NCI-H524 (cell line): ENCODE results near the gene SH2D4B.

Experiments
- DNase-seq, 2 experiments: peaks; one replicate each; lab custom pipeline; 2025; lab: John Stamatoyannopoulos, UW

The SH2D4B gene

DNA sequence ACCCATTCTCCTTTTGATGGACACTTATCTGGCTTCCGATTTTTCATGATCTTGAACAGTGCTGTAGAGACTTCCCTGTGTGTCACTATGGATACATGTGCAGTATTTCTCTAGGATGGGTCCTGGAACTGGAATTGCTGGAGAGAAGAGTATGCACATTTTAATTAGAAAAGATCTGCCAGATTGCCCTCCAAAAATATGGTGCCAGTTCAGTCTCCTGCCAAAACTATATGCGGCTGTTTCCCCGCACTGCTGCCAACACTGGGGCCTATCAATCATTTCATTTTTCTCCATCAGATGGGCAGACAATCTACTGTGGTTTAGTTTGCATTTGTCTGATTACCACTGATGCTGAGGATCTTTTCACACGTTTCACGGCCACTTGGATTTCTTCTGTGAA is 105.0 kb downstream of the SH2D4B start:
- DNase-seq = no peak

DNA sequence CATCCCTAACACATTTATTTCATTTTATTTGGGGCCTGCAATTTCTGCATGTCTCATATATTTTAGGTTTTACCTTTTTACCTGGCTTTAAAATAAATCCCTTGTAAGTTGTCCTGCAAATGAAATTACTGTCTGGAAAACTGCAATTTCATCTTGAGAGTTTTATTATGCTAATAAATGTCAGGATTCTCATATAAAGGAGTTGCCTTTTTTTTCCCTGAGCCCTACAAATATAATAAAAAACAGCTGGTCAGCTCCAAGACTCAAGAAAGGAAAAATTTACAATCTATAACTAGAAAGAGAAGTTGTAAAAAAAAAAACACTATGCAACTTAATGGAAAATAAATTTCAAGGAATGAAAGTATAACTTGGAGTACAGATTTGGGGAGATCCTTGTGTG is 108.7 kb downstream of the SH2D4B start:
- no peak for DNase-seq

DNA sequence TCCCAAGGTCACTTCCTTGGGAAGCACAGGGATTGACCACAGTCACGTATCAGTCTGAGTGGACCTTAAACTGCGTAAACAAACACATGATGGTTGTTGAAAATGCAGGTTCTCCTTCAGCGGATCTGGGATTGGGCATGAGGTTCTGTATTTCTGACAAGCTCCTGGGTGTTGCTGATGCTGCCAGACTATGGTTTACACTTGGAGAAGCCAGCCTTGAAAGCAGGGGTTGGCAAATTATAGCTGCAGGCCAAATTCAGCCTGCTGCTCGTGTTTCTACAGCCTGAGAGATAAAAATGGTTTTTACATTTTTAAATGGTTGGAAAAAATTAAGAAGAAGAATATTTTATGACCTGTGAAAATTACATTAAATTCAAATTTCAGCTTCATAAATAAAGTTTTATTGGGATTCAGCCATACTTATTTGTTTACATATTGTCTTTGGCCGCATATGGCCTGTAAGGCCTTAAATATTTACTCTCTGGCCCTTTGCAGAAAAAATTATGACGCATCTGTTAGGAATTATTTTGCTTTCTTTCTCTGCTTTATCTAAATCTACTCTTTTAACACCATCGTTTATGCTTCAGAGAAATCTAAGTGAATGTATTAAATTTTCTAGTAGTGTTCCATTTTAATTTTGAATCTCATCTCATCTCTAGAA is 109.6 kb downstream of the SH2D4B start:
- DNase-seq = no peak

DNA sequence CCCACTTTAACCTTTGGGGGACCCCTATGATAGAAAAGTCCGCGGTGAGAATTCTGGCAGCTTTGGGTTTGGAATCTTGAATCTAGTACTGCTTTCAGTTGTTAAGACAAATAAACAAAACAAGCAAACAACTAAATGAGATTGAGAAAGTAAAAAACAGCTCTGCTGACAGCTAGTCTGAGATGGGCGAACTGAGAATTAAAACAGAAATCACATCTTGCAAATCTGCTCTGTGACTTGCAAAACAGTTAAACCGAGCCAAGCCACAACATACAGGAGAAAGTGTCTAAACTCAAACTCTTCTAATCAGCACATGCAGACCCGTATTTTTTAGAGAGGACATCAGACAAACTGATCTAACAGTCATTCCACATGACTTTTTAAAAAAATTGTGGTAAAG is 110.4 kb downstream of the SH2D4B start:
- no peak for DNase-seq

DNA sequence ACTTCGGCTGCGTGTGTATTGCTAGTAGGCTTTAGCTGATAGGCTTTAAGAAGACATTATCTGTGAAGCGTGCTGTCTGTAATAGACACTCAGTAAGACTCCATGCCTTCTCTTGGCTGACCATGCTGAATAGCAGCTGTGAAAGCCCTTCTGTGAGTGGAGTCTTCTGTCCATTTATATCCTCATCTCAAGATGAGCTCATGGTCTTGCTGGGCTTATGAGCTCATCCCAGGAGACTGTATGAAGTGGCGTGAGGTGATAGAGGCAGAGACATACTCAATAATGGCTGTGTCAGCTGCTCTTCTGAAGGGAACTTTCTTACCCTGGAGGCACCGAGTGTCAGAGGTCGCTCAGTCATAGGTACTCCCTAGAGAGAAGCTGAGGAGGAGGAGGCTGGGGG is 111.5 kb downstream of the SH2D4B start:
- no peak for DNase-seq

DNA sequence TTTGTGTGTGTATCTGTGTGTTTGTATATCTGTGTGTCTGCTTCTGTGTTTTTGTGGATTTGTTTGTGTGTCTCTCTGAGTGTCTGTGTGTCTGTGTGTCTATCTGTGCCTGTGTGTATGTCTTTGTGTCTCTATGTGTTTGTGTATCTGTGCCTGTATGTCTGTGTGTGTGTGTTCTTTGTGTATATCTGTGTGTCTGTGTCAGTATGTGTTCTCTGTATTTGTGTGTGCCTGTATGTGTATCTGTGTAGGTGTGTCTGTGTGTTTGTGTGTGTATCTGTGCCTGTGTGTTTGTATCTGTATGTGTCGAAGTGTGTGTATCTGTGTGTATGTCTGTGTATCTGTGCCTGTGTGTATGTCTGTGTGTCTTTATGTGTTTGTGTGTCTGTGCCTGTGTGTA is 118.2 kb downstream of the SH2D4B start:
- DNase-seq = no peak

DNA sequence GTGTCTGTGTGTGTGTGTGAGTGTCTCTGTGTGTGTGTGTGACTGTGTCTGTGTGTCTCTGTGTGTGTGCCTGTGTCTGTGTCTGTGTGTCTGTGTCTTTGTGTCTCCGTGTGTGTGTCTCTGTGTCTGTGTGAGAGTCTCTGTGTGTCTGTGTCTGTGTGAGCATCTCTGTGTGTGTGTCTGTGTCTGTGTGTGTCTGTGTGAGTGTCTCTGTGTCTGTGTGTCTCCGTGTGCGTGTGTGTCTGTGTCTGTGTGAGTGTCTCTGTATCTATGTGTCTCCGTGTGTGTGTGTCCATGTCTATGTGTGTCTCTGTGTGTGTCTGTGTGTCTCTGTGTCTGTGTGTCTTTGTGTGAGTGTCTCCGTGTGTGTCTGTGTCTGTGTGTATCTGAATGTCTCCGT is 120.4 kb downstream of the SH2D4B start:
- no peak for DNase-seq

DNA sequence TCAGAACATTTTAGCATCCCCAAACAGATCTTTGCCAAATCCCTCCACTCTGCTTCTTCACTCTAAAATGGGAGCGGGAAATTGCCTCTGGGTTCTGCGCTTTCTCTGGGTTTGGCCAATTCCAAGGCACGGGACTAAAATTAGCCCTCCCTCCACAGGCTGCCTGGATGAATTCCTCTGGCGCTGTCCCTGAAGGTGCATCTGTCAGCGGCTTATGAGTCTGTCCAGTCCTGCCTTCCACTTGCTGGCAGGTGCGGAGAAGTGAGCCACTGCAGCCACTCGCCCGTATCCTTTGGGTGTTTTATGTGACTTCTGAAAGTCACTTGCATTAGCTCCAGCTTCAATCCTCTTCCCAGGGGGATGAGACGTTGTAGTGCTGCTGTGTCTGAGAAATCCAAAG is 121.6 kb downstream of the SH2D4B start:
- no peak for DNase-seq

DNA sequence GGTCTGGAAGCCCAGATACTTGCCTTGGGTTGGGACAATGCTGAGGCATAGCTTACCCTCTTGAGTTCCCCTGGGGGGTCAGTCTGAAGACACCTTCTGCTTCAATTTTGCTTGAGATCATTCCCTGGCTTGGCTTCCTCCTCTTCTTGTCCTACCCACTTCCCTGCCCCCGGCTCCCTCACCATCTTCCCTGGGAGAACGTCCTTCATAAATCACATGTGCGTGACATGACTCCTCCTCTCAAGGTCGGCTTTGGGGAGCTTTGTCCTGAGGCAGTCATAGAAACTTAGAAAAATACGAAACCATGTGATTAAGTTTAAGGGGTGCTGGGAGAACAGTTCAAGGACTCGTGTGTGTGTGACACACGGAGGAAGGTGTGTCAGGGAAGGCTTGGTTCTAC is 122.6 kb downstream of the SH2D4B start:
- DNase-seq = no peak

DNA sequence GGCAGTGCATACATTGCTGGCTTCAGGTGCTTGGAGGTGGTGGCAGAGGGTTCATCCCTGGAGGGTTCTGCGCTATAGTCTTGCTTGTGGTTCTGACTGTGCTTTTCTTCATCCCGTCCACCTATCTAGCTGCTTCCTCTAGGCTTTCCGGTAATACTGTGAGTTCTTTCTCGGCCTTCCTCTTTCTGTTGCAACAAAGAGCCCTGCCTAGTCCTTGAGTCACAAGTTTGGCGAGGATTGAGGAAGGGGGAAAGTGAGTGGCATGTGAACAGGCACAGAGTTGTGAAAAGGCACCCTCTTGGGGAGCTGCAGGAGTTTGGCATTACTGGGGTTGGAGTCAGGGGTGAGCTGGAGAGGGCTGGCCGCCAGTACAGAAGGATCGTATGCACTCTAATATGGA is 123.0 kb downstream of the SH2D4B start:
- no peak for DNase-seq

DNA sequence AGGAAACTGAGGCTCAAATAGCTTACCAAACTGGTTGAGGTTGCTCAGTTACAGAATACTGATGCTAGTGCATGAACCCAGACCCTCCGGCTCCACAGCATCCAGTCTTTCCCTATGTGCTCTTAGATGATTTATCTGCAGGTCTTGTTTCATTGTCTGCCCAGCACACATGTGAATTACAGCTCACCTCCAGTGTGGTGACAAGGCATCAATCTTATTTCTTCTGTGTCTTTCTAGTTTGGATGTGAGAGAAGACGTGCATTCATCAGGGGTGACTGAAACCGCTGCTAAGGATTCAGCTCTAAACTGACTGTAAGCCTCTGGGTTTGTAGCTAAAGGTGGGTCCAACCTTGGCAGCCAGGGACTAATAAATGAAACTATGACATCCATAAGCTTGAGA is 123.8 kb downstream of the SH2D4B start:
- no peak for DNase-seq

DNA sequence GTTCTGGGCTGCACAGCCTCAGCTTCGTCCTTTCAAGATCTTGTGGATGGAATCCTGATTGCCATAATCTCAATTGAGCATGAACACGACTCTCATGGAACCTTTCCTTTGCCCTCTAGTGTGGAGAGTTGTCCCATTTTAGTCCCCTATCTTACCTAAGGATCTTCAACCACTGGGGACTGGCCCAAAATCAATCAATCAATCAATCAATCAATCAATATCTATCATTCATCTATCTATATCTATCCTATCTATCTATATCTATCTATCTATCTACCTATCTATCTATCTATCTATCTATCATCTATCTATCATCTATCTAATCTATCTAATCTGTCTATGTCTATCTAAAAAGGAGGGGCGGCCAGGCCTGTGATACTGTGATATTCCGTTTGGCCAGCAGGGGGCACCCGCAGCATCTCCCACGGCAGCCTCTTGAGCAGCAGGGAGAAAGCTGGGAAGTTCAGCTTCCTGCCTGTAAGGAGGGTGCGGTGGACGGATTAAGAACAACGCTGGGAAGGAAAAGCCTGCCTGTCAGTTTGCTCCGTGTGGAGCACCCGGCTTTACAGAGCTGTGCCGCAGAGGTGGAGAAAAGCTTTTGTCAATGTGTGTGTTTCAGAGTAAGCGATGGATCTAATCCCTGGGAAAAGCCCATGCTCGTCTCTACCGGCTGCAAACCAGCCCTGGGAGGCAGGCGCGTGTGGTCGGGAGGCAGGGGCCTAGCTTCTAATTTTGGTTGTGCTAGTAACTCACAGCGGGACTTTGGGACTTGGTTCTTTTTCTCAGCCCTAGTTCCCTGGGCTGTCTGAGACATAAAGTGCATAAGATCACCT is 124.9 kb downstream of the SH2D4B start:
- peak; percentile 53 to 74 for DNase-seq

DNA sequence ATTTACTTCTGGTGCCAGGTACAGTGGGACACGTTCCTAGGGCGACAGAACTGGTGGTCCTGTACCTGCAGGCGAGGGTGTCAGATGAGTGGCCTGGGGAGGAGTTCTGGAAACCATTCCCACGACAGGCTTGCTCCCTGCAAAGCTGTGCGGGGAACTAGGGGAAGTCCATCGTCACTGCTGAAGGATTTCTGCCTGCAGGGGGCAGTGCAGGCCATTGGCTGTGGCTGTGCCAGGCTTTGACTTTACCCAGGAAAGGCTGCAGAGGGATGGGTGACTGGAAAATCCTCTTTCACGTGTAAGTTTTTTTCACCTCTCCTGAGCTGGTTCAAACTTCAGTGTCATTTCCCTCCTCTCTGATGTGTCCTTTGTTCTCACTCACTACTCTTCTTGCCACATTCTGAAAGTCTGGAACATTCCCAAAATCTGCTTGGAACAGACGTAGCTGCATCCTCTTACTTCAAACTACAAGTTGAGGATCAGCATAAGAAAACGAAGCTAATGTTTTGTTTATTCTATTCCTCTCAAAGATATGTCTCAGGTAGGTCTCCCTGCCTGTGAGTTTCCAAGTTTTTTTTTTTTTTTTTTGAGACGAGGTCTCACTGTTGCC is 126.5 kb downstream of the SH2D4B start:
- DNase-seq = peak; percentile 9 to 61

DNA sequence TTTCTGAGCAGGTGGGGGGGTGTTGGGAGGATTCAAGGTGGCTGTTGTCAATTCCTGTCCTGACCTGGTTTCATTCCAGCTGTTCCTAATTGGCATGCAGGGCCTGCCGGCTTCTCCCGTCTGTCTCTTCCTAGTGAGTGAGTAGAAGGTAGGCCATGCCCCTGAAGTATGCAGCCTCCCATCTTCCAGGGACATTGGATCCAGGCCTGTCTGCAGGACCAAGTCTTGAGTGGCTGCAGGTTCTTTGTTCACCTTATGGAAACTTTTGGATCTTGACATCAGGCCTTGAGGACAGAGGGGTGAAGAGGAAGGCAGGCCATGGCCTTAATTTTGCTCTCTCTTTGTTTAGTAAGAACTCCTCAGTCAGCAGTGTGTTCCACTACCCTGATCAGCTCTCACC is 131.8 kb downstream of the SH2D4B start:
- no peak for DNase-seq

DNA sequence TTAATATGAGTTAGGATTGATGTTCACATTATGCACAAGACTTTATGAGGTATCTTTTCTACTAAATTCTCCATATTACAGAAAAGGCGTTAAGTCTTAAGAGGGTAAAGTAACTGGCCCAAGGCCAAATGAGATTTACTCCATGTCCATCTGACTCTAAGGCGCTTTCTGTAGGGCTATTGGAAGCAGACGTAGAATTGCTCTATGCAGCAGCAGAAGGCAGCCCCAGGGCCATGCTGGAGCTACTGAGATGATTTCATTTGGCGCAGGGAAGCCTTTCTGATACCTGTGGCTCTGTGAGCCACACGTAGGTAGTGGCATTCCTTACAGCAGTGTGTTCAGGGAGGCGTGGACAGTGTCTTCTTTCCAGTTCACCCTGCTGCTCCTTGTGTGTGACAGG is 133.1 kb downstream of the SH2D4B start:
- peak; percentile 32 to 58 for DNase-seq

DNA sequence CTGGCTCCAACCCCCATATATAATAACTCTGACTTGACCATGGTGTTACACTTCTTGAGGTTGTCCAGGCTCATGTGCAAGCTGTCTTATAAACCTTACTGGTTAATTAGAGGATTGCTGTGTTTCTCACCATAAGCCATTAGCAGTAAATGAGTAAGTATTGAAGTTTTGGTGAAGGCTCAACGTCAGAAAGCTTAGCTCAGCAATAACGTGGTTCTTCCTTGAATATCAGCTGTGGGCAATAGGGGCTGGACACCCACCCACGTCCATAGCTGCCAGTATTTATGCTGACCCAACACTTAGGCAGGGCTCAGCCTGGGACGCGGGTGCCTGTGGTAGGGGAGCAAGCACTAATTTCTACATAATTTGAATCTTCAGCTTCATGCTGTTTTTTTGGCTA is 134.1 kb downstream of the SH2D4B start:
- no peak for DNase-seq

DNA sequence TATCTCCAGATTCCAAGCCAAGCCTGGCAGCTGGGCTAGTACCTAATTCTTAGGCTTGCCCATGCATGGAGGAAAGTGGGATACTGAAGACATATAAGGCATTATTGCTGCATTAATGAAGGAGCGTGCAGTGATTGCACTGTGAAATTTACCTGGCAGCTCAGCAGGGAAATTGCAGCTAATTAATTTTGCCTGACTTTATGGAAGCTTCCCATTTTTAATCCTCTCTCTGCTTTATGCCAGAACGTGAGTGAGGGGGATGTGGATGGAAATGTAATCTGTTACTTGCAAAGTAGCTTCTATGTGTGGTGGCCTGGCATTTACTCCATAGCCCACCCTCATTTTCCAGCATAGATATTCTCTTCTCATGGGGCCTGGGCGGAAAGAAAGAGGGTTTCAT is 134.9 kb downstream of the SH2D4B start:
- no peak for DNase-seq

DNA sequence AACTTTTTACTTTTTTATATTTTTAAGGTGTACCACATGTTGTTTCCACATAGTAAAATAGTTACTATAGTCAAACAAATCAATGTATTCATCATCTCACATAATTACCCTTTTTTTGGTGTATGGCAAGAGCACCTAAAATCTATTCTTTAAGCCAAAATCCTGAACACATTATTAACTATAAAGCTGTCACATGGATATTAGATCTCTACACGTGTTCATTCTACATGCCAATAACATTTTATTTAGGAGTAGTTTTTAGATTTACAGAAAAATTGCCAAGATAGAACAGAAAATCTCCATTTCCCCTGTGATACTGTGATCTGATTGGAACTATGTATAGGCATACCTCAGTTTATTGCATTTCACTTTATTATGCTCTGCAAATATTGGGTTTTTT is 137.1 kb downstream of the SH2D4B start:
- no peak for DNase-seq

DNA sequence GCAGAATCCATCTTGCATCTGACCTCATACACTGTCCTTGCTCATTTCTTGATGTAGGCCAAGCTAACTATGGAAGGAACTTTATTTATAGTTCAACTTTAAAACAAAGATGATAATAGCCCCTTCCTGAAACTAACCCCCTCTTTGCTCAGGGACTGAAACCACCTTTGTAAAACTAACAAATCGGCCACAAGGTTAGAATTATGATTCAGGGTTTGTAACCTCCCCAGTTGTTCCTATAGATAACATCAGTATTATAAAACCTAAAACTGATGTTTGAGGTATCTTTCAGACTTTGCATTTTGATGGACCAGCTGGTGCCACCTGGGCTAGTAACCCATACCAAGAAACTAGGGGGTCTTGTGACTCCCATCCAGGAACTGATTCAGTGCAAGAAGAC is 143.4 kb downstream of the SH2D4B start:
- DNase-seq = no peak

DNA sequence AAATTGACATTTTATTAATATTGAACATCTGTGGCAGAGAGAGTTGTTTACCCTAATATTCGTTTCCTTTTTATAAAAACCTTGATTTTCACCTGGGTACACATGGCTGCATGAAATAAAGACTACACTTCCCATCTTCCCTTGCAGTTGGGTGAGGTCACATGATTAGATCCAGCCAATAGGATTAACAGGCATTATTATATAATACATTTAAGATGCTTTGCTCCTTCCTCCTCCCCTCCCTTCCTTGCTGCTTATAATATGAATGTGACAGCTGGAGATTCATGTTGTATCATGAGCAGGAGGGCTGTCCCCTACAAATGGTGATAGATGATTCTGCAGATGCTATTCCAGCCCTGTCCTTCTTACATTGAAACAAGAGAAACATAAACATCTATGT is 146.6 kb downstream of the SH2D4B start:
- DNase-seq = peak; percentile 52 to 85

DNA sequence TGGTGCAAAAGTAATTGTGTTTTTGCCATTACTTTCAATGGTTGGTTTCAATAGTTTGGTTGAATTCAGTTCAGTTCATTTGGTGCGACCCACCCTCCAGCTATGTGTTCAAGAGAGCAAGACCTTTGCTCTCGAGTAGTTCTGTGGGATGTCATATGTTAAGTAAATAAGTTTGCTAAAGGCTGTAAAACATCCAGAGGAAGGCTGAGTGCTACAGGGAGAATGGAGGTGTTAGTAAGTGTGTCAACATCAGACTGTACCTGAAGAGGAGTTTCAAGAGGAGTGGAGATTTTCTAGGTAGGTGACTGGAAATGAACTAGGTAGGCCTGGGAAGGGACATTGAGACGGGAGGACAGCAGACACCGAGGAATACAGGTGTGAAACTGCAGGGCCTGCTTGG is 147.7 kb downstream of the SH2D4B start:
- no peak for DNase-seq

DNA sequence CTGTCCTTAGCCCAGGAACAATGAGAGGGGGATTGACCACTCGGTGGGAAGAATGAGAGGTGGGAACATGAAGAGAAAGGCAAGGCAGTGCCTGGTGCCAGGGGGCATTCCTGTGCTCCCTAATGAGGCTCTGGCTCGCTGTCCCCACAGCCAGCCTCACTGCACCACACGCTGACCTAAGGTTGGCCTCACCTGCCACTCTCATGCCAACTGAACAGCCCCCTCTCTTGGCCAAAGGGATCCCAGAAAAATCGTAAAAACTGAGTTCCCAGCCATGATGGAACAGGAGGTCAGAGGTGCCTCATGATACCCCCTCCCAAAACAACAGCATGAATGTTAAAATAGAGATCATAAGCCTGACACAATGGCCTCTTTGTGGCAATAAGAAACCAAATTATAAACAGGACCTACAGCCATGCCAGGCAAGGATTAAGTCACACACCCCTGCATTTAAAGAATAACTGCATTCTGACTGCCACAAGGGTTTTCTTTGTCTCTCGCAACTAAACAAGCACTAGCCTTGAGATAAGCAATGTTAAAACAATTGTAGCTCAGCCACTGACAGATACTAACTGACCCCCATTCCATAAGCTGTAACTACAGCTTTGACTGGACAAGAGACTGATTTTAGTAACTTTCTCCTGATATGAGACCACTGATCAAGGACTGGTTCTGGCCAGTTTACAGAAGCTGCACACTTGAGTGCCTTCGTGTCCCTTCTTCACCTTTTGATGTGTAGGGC is 149.2 kb downstream of the SH2D4B start:
- no peak for DNase-seq

DNA sequence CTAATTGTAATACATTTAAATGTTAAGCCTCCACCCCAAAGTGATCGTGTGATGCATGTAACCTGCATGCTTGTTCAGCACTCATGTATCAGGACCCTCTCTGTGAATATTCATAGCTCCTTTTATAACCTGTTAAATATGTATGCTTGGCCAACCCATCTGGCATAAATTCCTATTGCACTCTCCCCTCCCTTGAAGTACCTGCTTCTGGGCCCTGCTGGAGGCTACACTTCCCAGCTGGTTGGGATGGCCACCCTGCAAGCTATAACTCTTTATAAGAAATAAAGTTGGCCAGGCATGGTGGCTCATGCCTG is 149.7 kb downstream of the SH2D4B start:
- no peak for DNase-seq
